GM19193 (cell line): ENCODE measurements around the gene PDAP1.

Experiments
- POLR2A ChIP-seq: IDR thresholded peaks from 4 replicates; pipeline ENCODE4 v1.6.1; 2011; ENCODE audit not compliant: insufficient read depth, insufficient read length; ENCODE audit errors: extremely low read depth

PDAP1 gene

DNA sequence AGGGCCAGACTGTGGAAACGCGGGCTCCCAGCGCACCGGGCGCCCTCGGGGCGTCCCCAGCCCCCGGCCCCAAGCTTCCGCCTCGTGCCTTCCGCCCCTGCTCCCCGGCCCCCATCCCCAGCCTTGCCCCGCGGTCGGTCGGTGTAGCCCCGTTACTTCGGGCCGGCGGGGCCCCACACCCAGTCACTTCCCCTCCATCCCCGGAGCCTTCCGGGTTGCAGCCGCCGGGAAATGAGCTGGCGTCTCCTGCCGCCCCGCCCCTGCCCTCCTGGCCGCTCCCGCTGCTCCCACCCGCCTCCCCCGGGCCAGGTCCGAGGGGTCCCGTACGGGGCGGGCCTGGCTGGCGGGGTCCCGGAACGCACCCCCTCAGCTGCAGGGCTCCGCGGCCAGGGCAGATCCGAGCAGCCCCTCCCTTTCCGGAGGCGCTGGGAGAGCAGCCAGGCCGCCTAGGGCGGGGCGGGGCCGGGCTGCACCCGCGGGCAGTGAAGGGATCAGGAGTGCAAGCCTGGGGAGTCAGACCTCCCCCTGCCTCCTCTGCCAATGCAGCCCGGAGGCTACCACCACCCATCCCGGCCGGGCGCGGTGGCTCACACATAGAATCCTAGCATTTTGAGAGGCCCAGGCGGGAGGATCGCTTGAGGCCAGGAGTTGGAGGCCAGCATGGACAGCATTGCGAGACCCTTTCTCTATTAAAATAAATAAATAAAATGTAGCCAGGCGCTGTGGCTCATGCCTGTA lies 33.2 kb downstream of the PDAP1 start:
- TF ChIP-seq POLR2A, result peak; percentile 53

DNA sequence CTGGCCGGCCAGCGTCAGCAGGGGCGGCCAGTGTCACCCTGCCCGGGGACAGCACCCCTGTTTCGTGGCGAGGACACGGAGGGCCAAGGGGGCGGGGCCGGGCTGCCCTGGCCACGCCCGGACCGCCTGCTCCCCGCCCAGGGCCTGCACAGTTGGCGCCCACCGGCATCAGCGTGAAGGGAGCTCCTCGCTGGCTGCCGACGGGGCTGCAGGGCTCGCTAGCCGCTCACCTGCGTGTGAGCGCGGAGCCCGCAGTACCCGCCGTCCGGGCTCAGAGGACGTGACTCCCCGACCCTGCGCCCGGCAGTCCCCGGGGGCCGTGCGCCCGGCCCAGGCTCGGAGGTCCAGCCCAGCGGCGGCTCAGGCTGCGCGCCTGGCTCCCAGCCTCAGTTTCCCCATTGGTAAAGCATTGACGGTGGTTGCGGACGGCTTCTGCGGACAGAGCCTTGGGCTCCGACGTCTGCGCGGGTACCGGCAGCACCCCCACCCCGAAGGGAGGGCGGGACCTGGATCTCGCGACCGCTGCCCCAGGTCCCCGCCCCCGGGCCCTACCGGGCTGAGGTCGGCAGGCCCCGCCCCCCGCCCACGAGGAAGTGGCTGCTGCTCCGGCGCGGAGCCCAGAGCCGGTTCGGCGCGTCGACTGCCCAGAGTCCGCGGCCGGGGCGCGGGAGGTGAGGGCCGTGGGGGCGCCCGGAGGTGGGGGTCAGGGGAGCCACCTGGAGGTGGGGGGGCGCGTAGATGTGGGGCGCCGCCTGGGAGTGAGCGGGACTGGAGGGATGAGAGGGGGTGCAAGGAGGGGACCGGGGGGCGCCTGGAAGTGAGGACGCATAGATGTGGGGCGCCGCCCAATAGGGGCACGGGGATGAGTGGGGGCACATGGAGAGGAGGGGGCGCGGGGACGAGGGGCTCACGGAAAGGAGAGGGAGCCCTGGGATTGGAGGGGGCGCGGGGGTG lies 34.0 kb downstream of the PDAP1 start, which contains the start of gene ARPC1B:
ARPC1B (plus strand) TSS at position 620 of the 954 bp plus-strand sequence. CDS start 10,985 bp downstream, outside the sequence.
- peak; percentile 90 for TF ChIP-seq POLR2A

DNA sequence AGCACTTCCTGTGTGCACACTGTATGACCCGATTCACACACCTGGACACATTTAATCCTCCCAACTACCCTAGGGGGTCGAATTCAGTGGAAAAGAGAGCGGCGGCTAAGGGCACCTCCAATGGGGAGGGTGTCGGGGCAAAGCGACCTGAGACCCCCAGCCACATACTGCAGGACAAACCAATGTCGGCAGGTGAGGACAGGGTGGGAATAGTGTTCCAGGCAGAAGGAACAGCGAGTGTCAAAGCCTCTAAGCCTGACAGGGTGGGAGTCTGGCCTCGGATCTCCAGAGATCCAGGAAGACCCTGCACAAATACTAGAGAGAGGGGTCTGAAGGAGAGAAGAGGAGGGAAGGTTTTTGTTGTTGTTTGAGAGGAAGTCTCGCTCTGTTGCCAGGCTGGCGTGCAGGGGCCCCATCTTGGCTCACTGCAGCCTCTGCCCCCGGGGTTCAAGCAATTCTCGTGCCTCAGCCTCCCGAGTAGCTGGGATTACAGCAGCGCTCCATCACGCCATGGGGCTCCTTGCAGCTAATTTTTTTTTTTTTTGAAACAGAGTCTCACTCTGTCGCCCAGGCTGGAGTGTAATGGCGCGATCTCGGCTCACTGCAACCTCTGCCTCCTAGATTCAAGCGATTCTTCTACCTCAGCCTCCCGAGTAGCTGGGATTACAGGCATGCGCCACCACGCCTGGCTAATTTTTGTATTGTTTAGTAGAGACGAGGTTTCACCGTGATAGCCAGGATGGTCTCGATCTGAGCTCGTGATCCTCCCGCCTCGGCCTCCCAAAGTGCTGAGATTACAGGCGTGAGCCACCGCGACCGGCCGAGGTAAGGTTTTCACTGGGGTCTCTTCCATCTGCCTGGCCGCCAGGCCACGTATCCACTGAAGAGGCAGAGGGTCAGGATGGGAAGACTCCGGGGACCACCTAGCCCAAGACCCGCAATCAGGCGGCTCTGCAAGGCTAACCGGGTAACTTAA lies 35.0 kb downstream of the PDAP1 start:
- no peak for TF ChIP-seq POLR2A

DNA sequence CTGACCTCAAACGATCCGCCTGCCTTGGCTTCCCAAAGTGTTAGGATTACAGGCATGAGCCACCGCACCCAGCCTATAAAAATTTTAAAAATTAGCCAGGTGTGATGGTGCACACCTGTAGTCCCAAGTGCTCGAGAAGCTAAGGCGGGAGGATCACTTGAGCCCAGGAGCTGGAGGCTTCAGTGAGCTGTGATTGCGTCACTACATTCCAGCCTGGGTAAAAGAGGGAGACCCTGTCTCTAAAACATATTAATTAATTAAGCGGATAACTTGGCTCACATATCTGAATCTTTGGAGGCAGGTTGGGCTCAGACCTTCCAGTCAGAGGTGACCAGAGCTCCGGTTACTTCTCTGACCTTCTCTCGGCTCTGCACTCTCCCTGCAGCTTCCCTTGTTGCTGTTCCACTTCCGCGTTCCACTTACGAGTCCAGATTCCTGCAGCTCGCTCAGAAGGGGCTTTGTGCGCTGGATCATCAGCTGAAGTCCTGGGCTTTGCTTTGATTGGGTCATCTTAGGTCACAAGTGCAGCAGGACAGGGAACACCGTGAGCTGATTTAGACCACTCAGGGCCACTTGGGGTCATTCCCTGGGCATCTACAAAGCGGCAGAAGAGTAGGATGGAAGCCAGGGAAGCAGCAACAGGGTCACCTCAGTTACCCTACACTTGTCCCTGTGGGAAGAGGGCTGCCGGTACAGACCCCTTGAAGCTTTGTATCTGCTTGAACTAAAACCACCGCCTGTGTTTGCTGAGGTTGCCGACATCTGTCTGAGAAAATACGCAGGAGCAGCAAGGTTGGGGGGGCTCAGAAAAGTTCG lies 35.9 kb downstream of the PDAP1 start:
- TF ChIP-seq POLR2A, result no peak

DNA sequence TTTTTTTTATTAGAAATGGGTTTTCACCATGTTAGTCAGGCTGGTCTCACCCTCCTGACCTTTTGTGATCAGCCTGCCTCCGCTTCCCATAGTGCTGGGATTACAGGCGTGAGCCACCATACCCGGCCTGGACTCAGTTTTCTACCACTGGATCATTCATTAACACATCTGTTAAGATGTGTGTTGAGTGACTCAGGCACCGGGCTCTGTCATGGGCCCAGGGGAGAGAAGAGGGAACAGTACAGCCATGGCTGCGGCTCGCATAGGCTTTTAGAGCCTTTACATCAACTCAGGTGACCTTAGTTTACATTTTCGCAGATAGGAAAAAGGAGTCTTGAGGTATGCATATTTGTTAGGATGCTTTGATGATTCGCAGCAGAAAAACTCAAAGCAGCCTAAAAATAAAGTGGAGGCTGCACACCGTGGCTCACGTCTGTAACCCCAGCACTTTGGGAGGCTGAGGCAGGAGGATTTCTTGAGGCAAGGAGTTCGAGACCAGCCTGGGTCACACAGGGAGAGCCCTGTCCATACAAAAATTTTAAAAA lies 36.9 kb downstream of the PDAP1 start:
- TF ChIP-seq POLR2A, result no peak

DNA sequence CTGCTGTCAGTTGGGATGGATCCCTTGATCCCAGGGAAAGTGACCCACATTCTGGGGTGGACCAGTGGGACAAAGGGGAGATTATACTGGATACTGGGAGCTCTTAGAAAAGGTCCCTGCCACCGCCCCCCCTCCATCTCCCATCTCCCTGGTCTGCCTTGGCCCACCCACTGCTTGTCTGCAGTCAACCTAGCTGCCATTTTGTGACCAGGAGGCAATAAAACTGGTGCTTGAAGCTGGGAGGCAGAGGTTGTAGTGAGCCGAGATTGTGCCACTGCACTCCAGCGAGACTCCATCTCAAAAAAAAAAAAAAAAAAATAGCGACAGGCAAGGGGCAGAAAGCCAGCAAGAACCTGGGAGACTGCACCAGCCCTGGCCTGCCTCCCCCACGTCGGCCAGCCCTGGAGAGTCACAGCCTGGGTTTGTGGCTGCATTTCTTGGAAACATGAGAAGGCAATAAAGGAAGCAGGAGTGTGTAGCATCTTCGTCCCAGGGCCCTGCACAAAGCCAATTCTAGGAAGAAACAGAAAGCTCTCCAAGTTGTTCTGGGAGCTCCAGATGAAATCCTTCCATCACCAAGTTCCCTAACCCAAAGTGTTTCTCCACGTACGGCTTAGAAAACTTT lies 38.5 kb downstream of the PDAP1 start:
- TF ChIP-seq POLR2A, result no peak

DNA sequence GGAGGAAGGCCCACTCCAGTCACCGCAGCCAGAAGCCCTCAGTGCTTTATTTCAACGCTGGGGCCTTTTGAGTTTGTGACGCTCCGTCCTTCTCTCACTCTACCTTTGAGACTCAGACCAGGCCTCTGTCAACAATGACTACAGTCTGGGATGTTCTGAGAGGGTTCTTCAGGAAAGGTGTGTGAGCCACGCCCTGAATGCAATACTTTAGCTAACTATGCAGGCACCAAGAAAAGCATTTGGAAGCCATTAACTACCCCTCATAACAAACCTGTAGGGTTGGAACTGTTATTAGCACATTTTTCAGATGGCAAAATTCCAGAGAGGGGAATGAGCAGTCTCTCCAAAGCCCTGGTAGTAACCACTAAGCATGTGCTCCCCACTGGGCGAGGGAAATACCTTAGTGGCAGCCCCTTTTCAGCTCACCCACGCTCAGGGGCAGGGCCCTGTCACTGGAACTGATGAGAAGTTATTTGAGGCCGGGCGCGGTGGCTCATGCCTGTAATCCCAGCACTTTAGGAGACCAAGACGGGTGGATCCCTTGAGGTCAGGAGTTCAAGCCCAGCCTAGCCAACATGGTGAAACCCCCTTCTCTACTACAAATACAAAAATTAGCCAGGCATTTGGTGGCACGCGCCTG lies 39.5 kb downstream of the PDAP1 start:
- TF ChIP-seq POLR2A, result no peak

DNA sequence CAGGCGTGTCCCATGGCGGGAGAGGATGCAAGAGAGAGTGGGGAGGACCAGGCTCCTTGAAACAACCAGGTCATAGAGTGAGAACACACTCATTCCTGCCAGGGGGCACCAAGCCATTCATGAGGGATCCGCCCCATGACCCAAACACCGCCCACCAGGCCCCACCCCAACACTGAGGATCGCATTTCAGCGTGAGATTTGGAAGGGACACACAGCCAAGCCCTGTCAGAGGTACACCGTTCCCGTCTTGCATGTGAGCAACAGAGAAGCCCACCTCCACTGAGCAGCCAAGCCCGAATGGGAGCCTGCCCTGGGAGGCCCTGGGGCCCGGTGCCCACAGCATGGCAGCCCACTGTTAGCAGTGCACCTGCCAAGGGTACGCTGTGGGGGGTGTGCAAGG lies 41.8 kb downstream of the PDAP1 start:
- no peak for TF ChIP-seq POLR2A

DNA sequence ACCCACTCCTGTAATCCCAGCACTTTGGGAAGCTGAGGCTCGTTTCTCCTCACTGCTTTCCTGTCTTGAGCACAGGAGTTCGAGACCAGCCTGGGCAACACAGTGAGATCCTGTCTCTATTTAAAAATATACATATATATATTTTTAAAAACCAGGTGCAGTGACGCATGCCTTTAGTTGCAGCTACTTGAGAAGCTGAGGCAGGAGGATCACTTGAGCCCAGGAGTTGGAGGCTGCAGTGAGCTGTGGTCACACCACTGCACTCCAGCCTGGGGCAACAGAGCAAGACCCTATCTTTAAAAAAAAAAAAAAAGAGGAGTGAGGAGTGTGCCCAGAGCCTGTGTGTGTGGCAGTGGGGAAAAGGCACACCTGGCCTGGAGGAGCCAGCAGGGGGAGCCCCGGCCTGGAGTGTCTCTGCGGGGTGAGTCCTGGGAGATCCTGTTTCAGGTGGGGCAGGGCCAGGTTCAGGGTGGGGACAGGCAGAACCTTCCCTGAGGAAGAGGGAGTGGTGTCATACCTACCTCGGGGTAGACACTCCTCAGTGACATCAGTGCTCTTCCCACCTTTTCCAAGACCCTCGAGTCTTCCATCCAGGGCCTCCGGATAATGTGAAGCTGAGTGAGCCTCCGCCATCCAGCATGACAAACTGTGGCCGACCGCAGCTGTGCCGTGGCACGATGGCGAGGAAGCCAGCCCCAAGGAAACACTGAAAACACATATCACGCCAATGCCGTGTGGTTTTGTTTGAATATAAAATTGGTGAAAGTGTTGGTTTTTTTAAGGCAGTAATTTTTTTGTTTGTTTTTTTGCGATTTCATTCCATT lies 42.9 kb downstream of the PDAP1 start:
- TF ChIP-seq POLR2A, result no peak

DNA sequence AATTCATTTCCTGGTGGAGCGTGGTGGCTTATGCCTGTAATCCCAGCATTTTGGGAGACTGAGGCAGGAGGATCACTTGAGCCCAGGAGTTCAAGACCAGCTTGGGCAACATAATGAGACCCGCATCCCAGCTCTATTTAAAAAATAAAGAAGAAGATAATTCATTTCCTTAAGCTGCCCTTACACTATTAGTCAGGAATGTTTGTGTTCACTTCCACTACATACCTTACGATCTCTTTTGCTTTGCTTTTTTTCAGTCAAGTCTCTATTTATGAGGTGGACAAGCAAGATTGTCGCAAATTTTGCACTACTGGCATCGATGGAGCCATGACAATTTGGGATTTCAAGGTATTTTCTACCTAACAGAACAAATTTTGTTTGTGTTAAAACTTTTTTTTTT lies 45.1 kb downstream of the PDAP1 start:
- TF ChIP-seq POLR2A, result no peak

DNA sequence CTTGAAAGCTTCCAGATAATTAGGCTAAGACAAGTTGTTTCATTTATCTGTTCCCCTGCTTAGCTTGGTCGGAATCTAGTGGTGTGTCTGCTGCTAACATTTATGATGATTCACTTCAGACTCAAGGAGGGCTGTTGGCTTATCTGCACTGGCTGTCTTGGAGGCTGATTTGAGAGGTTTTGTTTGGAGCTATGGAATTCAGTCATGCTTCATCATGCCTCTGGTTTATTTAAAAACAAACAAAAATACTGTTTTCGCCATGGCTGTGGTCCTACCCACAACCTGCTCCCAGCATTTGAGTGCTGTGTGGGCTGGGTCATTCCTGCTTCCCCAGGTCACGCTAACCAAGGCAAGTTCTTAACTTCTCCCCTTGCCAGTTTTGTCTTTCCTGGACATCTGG lies 45.6 kb downstream of the PDAP1 start:
- TF ChIP-seq POLR2A, result no peak
